Keratinocyte (primary cell): ENCODE measurements around the gene CST7.

Experiments used
- CTCF ChIP-seq, 3 experiments: IDR thresholded peaks in 1 of 3; conservative IDR thresholded peaks in 1 of 3; optimal IDR thresholded peaks in 1 of 3; 2 replicates in 2 of 3; 3 replicates in 1 of 3; pipeline versions ENCODE3 to v1.5.1; 2011; ENCODE audit warnings: low read length in 3 of 3, mild to moderate bottlenecking in 3 of 3, moderate library complexity in 2 of 3, control low read depth in 1 of 3, inconsistent platforms in 1 of 3; ENCODE audit not compliant: insufficient read depth in 2 of 3; ENCODE audit errors: extremely low read depth in 1 of 3
- EZH2 ChIP-seq: IDR thresholded peaks from one replicate; pipeline ENCODE4 v1.6.1; 2012; ENCODE audit warnings: inconsistent platforms, mild to moderate bottlenecking, low read length, moderate library complexity

GRCh38 chr20:25005661-25006060 is 56.6 kb downstream of the CST7 start:
- TF ChIP-seq CTCF (optimal IDR thresholded peaks at IDR 0.05 in 1 of 3, IDR thresholded peaks at IDR 0.05 in 1 of 3, conservative IDR thresholded peaks at IDR 0.05 in 1 of 3; ENCODE audit: extremely low read depth in 1 of 3, insufficient read depth in 2 of 3, low read length in 3 of 3) (no peak), EZH2 (no peak)
